Measurements from ENCODE around the gene FLT3. TPM values are rescaled to one million over a fixed set of nuclear protein-coding genes. Genes with fewer than 3 reads are reported as not detected.
"Not testable (repeated sequence)": the region's sequence is repeated elsewhere in the genome, so short reads cannot be mapped to it uniquely, and the experiment has no call there.

Gene FLT3
- total and polyA plus RNA-seq, 2 donors (not counting 1 experiment from before 2014, with no cell fraction given), result 0.13 to 0.42 TPM

DNA sequence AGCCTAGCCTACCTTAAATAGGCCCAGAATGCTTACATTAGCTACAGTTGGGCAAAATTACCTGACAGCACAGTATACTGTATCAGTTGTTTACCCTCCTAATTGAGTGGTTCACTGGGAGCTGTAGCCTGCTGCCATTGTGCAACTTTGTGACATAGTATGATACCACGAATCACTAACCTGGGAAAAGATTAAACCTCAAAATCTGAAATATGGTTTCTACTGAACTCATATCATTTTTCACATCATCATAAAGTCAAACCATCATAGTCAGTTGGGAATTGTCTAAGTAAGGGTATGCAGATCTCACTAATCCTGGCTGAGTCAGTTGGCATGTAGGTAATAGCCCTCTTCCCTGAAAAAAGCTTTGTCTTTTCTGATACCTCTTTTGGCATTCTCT is 47.1 kb upstream of the FLT3 start:
- Mint-ChIP-seq H3K4me3 (no peak overlapping the region), H3K9me3 (ENCODE audit: insufficient read depth) (no peaks in the 10 kb centered on the region), H3K4me1 (peaks cover 65% of the 10 kb centered on the region), H3K27ac (no peak overlapping the region), H3K27me3 (no peaks in the 10 kb centered on the region)
- WGBS (ENCODE audit: insufficient coverage), result no CpG with 5 or more reads among the region's 1 CpG
- no peak overlapping the region for H3K27ac ChIP-seq (ENCODE audit: low read length in 2 of 2)
- no peak overlapping the region for H3K4me2 ChIP-seq (replicated peaks; ENCODE audit: low read depth, low read length, poor library complexity, severe bottlenecking)
- CTCF ChIA-PET, result interaction anchor here (0.6 kb wide), 1 partner anchor 102 kb away, joined by 5 read pairs; no protein-coding TSS in a partner anchor
- peaks cover 100% of the 10 kb centered on the region for H3K79me2 ChIP-seq (ENCODE audit: control insufficient read depth, insufficient read depth, low read length)
- TF ChIP-seq EZH2 (IDR thresholded peaks at IDR 0.05; ENCODE audit: borderline replicate concordance, insufficient read depth, low read depth, low read length, poor library complexity, severe bottlenecking), result no peak
- TF ChIP-seq, protein P1, sequence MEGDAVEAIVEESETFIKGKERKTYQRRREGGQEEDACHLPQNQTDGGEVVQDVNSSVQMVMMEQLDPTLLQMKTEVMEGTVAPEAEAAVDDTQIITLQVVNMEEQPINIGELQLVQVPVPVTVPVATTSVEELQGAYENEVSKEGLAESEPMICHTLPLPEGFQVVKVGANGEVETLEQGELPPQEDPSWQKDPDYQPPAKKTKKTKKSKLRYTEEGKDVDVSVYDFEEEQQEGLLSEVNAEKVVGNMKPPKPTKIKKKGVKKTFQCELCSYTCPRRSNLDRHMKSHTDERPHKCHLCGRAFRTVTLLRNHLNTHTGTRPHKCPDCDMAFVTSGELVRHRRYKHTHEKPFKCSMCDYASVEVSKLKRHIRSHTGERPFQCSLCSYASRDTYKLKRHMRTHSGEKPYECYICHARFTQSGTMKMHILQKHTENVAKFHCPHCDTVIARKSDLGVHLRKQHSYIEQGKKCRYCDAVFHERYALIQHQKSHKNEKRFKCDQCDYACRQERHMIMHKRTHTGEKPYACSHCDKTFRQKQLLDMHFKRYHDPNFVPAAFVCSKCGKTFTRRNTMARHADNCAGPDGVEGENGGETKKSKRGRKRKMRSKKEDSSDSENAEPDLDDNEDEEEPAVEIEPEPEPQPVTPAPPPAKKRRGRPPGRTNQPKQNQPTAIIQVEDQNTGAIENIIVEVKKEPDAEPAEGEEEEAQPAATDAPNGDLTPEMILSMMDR (IDR thresholded peaks at IDR 0.05), result no peak
- no peak overlapping the region for H3K9ac ChIP-seq (ENCODE audit: low read length)
- POLR2A ChIA-PET, result no interaction called here
- no peaks in the 10 kb centered on the region for H3K9me3 ChIP-seq (ENCODE audit: control extremely low read depth in 1 of 3, control insufficient read depth in 2 of 3, insufficient read depth in 1 of 3, low read length in 2 of 3)
- H2AFZ ChIP-seq (ENCODE audit: insufficient read depth, low read depth, low read length, poor library complexity, severe bottlenecking), result no peak overlapping the region
- intact Hi-C loops (cut with micrococcal nuclease), result no loop called here
- peaks cover 98% of the 10 kb centered on the region for H4K20me1 ChIP-seq (ENCODE audit: control insufficient read depth, insufficient read depth, low read length, poor library complexity, severe bottlenecking)
- peaks cover 15 to 31% of the 10 kb centered on the region in 2 donors for H3K4me1 ChIP-seq (ENCODE audit: control insufficient read depth in 2 of 2, insufficient read depth in 2 of 2, low read length in 2 of 2)
- no peak overlapping the region for H3K4me3 ChIP-seq (ENCODE audit: control extremely low read depth in 1 of 5, extremely low read depth in 1 of 5, insufficient read depth in 1 of 5, low read depth in 2 of 5, low read length in 4 of 5)
- DNase-seq, result no peak
- H3K27me3 ChIP-seq (replicated peaks in 1 of 4; ENCODE audit: control extremely low read depth in 1 of 4, control insufficient read depth in 3 of 4, insufficient read depth in 4 of 4, low read length in 3 of 4), result no peaks in the 10 kb centered on the region
- peaks cover 1 to 7% of the 10 kb centered on the region in 2 experiments for H3K36me3 ChIP-seq (replicated peaks in 1 of 2; ENCODE audit: control extremely low read depth in 1 of 2, control insufficient read depth in 1 of 2, extremely low read depth in 1 of 2, insufficient read depth in 2 of 2, low read length in 1 of 2)
- no peak for ATAC-seq (ENCODE audit: low read depth)

DNA sequence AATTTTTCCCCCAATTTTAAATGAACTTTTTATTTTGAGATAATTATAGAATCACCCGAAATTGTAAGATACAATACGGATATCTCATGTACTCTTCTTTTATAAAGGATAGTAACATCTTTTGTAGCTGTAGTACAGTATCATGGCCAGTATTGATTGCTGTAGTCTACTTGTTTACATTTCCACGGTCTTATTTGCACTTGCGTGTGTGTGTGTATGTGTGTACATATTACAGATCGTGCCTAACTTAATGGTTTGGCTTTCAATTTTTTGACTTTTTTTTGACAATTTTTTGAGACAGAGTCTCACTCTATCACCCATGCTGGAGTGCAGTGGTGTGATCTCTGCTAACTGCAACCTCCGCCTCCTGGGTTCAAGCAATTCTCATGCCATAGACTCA is 44.7 kb upstream of the FLT3 start:
- H3K4me3 Mint-ChIP-seq, result no peak overlapping the region
- H3K27ac Mint-ChIP-seq, result no peak overlapping the region
- WGBS (ENCODE audit: insufficient coverage), result 100% methylated on average over 4 of the region's 6 CpGs
- intact Hi-C loops (cut with micrococcal nuclease), result no loop called here
- no peaks in the 10 kb centered on the region for H3K27me3 ChIP-seq (replicated peaks in 1 of 4; ENCODE audit: control extremely low read depth in 1 of 4, control insufficient read depth in 3 of 4, insufficient read depth in 4 of 4, low read length in 3 of 4)
- peaks cover 72% of the 10 kb centered on the region for H3K4me1 Mint-ChIP-seq
- H4K20me1 ChIP-seq (ENCODE audit: control insufficient read depth, insufficient read depth, low read length, poor library complexity, severe bottlenecking), result peaks cover 85% of the 10 kb centered on the region
- H3K4me3 ChIP-seq (ENCODE audit: control extremely low read depth in 1 of 5, extremely low read depth in 1 of 5, insufficient read depth in 1 of 5, low read depth in 2 of 5, low read length in 4 of 5), result no peak overlapping the region
- ATAC-seq (ENCODE audit: low read depth) (no peak), DNase-seq (no peak)
- H3K4me2 ChIP-seq (replicated peaks; ENCODE audit: low read depth, low read length, poor library complexity, severe bottlenecking), result no peak overlapping the region
- peaks cover 36 to 45% of the 10 kb centered on the region in 2 donors for H3K4me1 ChIP-seq (ENCODE audit: control insufficient read depth in 2 of 2, insufficient read depth in 2 of 2, low read length in 2 of 2)
- CTCF ChIA-PET, result interaction anchor here (0.7 to 1.1 kb wide), 2 partner anchors 10 to 792 kb away, joined by 3 to 4 read pairs; no protein-coding TSS in a partner anchor
- H3K9me3 Mint-ChIP-seq (ENCODE audit: insufficient read depth), result no peaks in the 10 kb centered on the region
- H3K36me3 ChIP-seq (replicated peaks in 1 of 2; ENCODE audit: control extremely low read depth in 1 of 2, control insufficient read depth in 1 of 2, extremely low read depth in 1 of 2, insufficient read depth in 2 of 2, low read length in 1 of 2), result peaks cover 1 to 6% of the 10 kb centered on the region in 2 experiments
- no peaks in the 10 kb centered on the region for H3K27me3 Mint-ChIP-seq
- no peaks in the 10 kb centered on the region for H3K9me3 ChIP-seq (ENCODE audit: control extremely low read depth in 1 of 3, control insufficient read depth in 2 of 3, insufficient read depth in 1 of 3, low read length in 2 of 3)
- TF ChIP-seq, protein P1 (IDR thresholded peaks at IDR 0.05), result no peak
- H3K79me2 ChIP-seq (ENCODE audit: control insufficient read depth, insufficient read depth, low read length), result peaks cover 100% of the 10 kb centered on the region
- POLR2A ChIA-PET, result interaction anchor here (0.6 kb wide), 1 partner anchor 11 kb away, joined by 3 read pairs; no protein-coding TSS in a partner anchor
- no peak overlapping the region for H3K27ac ChIP-seq (ENCODE audit: low read length in 2 of 2)
- H2AFZ ChIP-seq (ENCODE audit: insufficient read depth, low read depth, low read length, poor library complexity, severe bottlenecking), result no peak overlapping the region
- no peak overlapping the region for H3K9ac ChIP-seq (ENCODE audit: low read length)

DNA sequence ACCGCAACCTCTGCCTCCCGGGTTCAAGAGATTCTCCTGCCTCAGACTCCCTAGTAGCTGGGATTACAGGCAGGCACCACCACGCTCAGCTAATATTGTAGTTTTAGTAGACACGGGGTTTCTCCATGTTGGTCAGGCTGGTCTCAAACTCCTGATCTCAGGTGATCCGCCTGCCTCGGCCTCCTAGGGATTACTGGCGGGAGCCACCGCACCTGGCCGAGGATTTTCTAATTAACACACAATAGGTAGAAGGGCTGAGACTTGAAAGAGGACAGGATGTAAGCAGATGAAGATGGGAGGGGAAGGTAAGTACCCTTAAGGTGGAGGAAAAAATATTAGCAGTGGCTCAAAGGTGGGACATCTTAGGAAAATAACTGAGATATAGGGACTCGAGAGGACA is 41.2 kb upstream of the FLT3 start:
- ChIA-PET POLR2A (interaction anchor here (0.7 kb wide), 1 partner anchor 64 kb away, joined by 3 read pairs; no protein-coding TSS in a partner anchor), CTCF (interaction anchor here (0.6 kb wide), 1 partner anchor 11 kb away, joined by 3 read pairs; no protein-coding TSS in a partner anchor)
- not testable (repeated sequence) for H3K9me3 Mint-ChIP-seq (ENCODE audit: insufficient read depth); DNase-seq; H3K36me3 ChIP-seq (replicated peaks in 1 of 2; ENCODE audit: control extremely low read depth in 1 of 2, control insufficient read depth in 1 of 2, extremely low read depth in 1 of 2, insufficient read depth in 2 of 2, low read length in 1 of 2); H3K27me3 Mint-ChIP-seq; H3K9me3 ChIP-seq (ENCODE audit: control extremely low read depth in 1 of 3, control insufficient read depth in 2 of 3, insufficient read depth in 1 of 3, low read length in 2 of 3); H3K9ac ChIP-seq (ENCODE audit: low read length); H3K27me3 ChIP-seq (replicated peaks in 1 of 4; ENCODE audit: control extremely low read depth in 1 of 4, control insufficient read depth in 3 of 4, insufficient read depth in 4 of 4, low read length in 3 of 4); H2AFZ ChIP-seq (ENCODE audit: insufficient read depth, low read depth, low read length, poor library complexity, severe bottlenecking); ATAC-seq (ENCODE audit: low read depth); H3K27ac ChIP-seq (ENCODE audit: low read length in 2 of 2)
- Histone ChIP-seq H4K20me1 (ENCODE audit: control insufficient read depth, insufficient read depth, low read length, poor library complexity, severe bottlenecking) (peaks cover 58% of the 10 kb centered on the region), H3K4me3 (ENCODE audit: control extremely low read depth in 1 of 5, extremely low read depth in 1 of 5, insufficient read depth in 1 of 5, low read depth in 2 of 5, low read length in 4 of 5) (peak overlapping the region in 1 of 5 experiments; percentile 1), H3K4me2 (replicated peaks; ENCODE audit: low read depth, low read length, poor library complexity, severe bottlenecking) (peak overlapping the region; percentile 56), H3K79me2 (ENCODE audit: control insufficient read depth, insufficient read depth, low read length) (peaks cover 84% of the 10 kb centered on the region), H3K4me1 (ENCODE audit: control insufficient read depth in 2 of 2, insufficient read depth in 2 of 2, low read length in 2 of 2) (peaks cover 46 to 50% of the 10 kb centered on the region in 2 donors)
- intact Hi-C loops (cut with micrococcal nuclease), result loop anchor here (5.0 kb wide), 1 partner anchor 116 kb away; no protein-coding TSS in a partner anchor
- 71% methylated on average over 3 of the region's 10 CpGs for WGBS (ENCODE audit: insufficient coverage)
- peaks cover 67% of the 10 kb centered on the region for H3K4me1 Mint-ChIP-seq
- peak overlapping the region; percentile 37 for H3K27ac Mint-ChIP-seq
- peak overlapping the region; percentile 56 for H3K4me3 Mint-ChIP-seq
